HL-60/S4 (cell line): Measurements from ENCODE around the gene SLC66A3.

Source experiments
- in situ Hi-C: fragments of 300-500 bp; cut with MboI; formaldehyde crosslinking; loops from 2 replicates; pipeline ENCODE4 v1.14.3; 2022; ENCODE audit warnings: low sequenced_read_pairs

SLC66A3 gene

GRCh38 chr2:11200651-11201050, 45.4 kb downstream of the SLC66A3 start:
- in situ Hi-C loops, result no loop called here

- in situ Hi-C loops, result no loop called here
These were observed 46.7 kb downstream of the SLC66A3 start for GRCh38 chr2:11201969-11202368.

- in situ Hi-C loops, result no loop called here
These were observed 48.2 kb downstream of the SLC66A3 start for GRCh38 chr2:11203480-11203879.

- in situ Hi-C loops, result no loop called here
These were observed 52.8 kb downstream of the SLC66A3 start for GRCh38 chr2:11208083-11208482.

GRCh38 chr2:11212645-11213044, 57.4 kb downstream of the SLC66A3 start:
- in situ Hi-C loops, result no loop called here

- in situ Hi-C loops, result no loop called here
These were observed 57.9 kb downstream of the SLC66A3 start for GRCh38 chr2:11213090-11213638.

- in situ Hi-C loops, result no loop called here
These were observed 58.7 kb downstream of the SLC66A3 start for GRCh38 chr2:11213975-11214374.

- in situ Hi-C loops, result no loop called here
These were observed 59.5 kb downstream of the SLC66A3 start for GRCh38 chr2:11214770-11215169.

GRCh38 chr2:11215407-11215806, 60.1 kb downstream of the SLC66A3 start:
- in situ Hi-C loops, result no loop called here

GRCh38 chr2:11220445-11220844, 65.2 kb downstream of the SLC66A3 start:
- in situ Hi-C loops, result no loop called here

GRCh38 chr2:11222845-11223244, 67.6 kb downstream of the SLC66A3 start:
- in situ Hi-C loops, result no loop called here

- in situ Hi-C loops, result no loop called here
These were observed 69.6 kb downstream of the SLC66A3 start for GRCh38 chr2:11224887-11225286.

- in situ Hi-C loops, result no loop called here
These were observed 72.3 kb downstream of the SLC66A3 start for GRCh38 chr2:11227595-11227994.
